ENCODE measurements around the gene RTP3.
A peak's percentile ranks its signal among the peaks of the same experiment; 100 is the strongest.
"Not testable (repeated sequence)": the region's sequence is repeated elsewhere in the genome, so short reads cannot be mapped to it uniquely, and the experiment has no call there.

Gene RTP3

GRCh38 chr3:46548611-46549010 lies 50.8 kb downstream of the RTP3 start:
- not testable (repeated sequence) for DNase-seq

GRCh38 chr3:46549408-46549904 lies 51.7 kb downstream of the RTP3 start:
- peak; percentile 68 for DNase-seq

GRCh38 chr3:46549989-46550388 lies 52.2 kb downstream of the RTP3 start:
- DNase-seq, result no peak
